Medulla oblongata (tissue), 1 donor: Measurements from ENCODE around the gene RBBP4.
"Not testable (repeated sequence)": the region's sequence is repeated elsewhere in the genome, so short reads cannot be mapped to it uniquely, and the experiment has no call there.

Experiments
- DNase-seq: peaks from one replicate; pipeline ENCODE4 v3.0.0-alpha.2; 2015; ENCODE audit errors: extremely low spot score

The RBBP4 gene

DNA sequence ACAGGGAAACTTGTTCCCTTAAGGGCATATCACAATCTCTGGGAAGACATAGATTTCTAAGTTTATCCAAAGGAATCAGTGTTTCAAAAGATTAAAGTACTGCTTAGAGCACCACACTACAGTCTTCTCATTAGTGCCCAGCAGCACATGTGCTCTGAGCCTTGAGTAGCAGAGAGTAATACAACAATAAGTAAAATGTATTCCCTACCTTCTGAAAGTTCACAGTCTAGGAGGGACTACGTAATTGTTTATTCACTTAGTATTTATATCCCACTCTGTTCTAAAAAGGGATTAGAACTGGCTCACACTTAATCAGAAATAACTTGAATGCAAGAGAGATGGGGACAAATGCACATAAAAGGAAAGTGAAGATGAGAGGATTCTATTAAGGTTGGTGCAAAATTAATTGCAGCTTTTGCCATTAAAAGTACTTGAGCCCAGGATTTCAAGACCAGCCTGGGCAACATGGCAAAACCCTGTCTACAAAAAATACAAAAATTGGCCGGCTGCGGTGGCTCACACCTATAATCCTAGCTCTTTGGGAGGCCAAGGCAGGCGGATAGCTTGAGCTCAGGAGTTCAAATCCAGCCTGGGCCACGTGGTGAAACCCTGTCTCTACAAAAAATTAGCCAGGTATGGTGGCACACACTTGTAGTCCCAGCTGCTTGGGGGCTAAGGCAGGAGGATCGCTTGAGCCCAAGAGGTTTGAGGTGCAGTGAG is 42.6 kb downstream of the RBBP4 start:
- DNase-seq: no peak

DNA sequence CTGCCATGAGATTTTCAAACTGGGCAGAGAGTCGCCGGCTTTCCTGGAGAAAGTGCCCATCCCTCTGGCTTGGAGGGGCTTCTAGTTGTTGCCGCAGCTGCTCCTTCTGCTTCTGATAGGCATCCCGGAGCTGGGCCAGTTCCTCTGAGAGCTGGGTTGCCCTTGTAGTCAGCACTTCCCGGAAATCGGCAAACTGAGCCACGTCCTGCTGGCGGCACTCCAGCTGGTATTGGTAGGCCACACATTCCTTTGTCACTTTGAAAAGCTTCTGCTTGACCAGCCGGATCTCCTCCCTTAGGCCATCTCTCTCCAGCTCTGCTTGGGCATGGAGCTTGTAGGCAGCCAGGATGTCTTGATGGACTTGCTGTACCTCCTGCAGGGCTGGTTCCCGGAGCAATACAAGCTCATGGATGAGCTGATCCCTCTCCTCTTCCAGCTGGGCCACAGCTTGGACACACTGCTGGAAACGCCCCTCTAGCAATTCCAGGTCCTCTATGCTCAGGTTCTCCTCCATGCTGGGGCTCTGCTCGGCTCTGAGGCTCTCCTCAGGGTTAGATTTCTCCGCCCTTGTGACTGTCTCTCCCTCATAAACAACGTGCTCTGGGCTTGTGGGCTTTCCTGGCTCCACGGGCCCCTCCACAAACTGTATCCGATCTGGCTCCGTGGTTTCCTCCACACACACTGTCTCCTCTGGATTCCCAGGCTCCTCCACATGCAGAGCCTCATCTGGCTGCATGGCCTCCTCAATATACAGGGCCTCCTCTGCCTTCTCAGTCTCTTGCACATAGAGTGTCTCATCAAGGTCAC is 44.3 kb downstream of the RBBP4 start:
- peak; percentile 57 for DNase-seq

DNA sequence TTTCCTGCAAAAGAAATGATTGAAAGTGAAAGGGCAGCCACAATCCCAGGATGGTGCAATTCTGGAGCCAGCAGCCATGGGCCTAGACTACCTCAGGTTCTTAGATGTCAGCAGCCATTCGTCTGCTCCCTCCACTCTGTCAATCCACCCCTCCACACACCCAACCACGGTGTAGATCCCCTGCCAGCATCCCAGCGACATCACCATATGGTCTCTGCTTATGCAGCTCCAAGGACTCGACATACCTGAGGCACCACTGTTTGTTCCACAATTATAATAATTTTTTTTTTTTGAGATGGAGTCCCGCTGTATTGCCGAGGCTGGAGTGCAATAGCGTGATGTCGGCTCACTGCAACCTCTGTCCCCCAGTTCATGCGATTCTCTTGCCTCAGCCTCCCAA is 45.0 kb downstream of the RBBP4 start:
- DNase-seq: no peak

DNA sequence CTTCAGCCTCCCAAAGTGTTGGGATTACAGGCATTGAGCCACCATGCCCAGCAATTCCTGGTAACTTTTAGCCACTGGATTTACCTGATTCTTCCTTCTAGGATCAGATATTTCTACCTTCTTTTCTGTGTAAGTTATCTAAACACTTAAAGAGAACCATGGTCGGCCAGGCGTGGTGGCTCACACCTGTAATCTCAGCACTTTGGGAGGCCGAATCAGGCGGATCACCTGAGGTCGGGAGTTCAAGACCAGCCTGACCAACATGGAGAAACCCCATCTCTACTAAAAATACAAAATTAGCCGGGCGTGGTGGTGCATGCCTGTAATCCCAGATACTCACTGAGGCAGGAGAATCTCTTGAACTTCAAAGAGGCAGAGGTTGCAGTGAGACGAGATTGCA is 46.0 kb downstream of the RBBP4 start:
- not testable (repeated sequence) for DNase-seq

DNA sequence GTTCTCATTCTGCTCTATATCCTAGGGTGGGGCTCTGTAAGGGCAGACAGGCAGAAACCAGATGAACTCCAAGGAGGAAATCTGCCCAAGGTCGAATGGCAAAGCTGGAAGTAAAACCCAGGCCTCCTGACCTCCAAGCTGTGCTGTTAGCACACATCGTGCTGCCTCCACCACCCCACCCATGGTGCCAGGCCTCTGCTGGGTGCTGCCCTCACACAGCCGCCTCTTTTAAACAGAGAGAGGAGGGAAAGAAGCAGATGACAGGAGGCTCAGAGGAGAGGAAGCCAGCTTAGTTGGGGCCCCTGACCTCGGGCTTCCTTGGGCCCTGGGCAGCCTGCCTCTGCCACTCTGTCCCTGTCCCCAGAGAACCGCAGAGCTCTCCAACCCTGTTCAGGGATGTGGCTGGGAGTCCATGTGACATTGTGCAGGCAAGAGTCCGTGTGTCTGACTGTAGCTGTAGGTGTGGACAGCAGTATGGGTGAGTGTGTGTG is 50.5 kb downstream of the RBBP4 start:
- DNase-seq: no peak

DNA sequence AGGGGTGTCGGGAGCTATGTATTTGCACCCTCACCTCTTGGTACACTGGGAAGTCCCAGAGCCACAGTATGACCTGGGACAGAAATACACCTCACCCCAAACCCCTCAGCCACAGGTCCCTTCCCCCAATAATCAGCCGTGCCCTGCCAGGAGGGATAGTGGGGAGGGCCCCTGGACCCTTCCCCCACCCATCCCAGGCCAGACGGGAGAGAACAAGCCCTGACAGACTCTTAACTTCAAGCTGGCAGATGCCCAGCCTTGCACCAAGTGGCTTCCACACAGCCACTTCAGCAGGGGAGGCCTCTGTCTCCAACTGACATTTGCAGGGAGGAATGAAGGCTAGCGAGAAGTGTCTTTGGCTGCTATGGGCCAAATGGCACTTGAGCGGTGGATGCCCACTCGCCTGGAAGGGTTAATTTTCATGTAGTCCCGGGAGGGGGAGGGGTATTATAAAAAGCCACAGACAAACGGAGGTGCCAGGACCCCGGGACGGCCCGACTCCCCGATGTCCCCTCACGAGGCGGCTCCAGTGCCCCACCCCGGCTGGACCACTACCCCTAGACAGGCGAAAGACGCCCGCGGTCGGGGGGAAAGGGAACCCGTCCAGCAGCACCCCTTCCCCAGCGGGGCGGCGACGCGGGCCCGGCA is 51.1 kb downstream of the RBBP4 start:
- peak; percentile 26 for DNase-seq

DNA sequence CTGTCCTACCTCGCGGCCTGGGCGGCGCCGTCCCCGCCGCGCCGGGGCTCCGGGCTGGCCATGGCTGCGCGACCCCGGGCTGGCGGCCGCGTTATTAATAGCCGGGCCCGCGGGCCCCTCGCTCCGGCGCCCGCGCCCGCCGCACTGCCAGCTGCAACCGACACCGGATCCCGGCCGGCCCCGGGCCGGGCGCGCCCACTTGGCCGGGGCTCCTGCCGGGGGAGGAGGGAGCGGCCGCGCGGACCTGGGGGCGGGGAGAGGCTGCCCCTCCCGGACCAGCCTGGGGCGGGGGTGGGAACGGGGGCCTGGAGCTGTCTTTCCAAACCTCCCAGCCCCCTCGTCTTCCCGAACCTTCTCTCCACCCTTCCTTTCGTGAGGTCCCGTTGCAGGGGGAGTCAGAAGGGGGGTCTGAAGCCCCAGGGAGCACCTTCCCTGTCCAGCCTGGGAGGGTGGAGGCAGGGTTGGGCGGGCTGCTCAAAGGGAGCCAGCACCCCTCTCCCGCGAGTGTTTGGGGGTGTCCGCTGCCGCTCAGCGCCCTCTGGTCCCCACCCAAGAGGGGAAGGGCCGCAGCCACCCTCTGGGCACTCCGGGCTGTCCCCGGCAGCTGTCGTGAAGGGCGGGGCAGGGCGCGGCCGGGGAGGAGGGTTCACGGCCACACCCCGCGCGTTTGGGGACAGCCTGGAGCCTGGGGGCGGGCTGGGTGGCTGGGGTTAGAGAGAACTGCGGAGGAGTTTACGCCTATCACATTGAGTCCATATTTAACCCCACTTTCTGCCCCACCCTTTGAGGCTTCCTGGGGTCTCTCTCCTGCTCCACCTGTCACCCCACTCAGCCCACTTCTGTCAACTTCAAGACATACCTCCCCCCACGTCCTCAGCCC is 51.8 kb downstream of the RBBP4 start, which contains the start of gene SYNC:
Gene SYNC (minus strand): TSS at position 172 of the 880 bp plus-strand sequence. CDS start 110 bp downstream, at position 62.
- DNase-seq: peak; percentile 36

DNA sequence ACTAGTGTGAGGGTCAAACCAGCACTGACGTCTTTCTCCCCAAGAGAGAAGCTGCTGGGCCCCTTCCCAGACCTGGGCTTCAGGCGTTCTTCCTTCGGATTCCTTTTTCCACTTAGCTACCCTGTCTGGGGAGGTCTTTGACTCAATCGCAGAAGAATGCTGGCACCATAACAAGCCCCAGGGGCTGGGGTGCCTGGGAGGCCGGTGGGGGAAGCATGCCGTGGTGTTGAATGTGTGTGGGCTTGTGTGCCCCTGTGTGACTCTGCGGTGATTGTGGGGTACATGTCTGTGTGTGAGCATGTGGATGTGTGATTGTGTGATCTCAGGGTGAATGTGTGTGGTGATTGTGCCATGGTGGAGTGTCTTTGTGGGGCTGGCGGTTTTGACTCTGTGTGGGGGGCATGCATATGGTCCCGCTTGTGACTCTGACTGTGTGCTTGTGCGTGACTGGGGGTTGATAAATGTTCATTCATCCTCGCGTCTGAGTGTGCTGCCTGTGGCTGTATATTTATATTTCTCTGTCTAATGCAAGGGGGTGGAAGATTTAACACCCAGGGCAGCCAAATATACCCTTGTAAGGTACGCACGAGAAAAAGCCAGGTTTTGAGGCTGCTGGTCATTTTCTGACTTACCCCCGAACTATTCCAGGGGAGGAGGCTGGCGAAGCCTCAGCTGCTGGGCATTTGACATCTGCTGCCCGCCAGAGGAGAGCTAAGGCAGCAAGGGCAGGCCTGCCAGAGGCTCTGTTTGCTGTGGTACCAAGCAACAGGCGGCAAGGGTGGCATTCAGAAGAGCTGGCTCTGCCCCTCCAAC is 52.7 kb downstream of the RBBP4 start:
- peak; percentile 72 for DNase-seq

DNA sequence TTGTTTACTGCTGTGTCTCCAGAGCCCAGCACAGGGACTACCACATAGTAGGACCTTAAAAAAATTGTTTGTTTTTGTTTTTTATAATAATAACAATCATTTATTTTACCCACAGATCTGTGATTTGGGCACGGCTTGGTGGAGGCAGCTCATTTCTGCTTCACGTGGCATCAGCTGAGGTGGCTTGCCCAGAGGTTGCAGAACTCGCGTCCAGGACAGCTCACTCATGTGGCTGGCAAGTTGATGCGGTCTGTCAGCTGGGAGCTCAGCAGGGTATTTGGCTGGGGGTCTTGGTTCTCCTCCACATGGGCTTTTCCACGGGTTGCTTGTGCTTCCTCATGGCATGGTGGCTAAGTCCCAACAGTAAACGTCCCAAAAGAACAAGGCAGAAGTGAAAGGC is 54.5 kb downstream of the RBBP4 start:
- no peak for DNase-seq

DNA sequence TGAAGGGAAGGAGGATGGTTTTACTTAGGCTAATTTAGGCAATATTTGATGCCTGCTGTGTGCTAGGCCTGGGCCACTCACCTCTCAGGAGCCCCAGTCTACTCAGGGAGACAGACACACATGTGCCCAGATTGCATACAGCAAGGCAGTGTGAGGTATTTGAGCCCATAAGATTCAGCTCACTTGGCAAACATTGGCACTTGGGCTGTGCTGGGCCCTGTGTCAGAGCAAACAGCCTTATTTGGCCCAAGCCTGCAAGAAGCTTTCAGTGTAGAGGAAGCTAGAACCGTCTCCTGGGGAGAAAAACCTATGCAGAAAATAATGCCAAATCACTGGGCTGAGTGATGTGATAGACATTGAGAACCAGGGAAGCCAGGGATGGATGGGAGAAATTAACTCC is 55.5 kb downstream of the RBBP4 start:
- DNase-seq: no peak

DNA sequence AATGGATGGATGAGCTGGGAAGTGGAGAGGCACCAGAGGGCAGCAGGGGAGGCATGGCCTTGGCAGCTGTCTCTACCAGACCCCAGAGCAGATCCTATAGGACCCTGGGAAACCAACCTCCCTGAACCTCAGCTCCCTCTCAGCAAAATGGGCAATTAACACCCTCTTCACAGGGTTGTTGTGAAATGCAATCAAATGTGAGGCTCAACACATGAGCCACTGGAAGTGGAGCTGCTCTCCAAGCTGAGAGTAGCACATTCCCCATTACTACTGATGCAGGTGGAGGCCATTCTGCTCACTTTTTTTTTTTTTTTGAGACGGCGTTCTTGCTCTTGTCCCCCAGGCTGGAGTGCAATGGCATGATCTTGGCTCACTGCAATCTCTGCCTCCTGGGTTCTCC is 58.1 kb downstream of the RBBP4 start:
- DNase-seq: no peak

DNA sequence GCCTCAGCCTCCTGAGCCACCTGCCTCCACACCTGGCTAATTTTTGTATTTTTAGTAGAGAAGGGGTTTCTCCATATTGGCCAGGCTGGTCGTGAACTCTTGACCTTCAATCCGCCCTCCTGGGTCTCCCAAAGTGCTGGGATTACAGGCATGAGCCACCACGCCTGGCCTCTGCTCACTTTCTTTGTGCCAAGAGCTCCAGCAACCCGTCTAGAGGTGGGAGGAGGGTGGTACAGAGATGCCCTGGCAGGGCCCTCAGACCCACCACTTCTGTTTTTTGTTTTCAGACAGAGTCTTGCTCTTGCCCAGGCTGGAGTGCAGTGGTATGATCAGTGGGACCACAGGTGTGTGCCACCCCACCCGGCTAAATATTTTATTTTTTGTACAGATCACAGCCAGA is 58.5 kb downstream of the RBBP4 start:
- DNase-seq: no peak

DNA sequence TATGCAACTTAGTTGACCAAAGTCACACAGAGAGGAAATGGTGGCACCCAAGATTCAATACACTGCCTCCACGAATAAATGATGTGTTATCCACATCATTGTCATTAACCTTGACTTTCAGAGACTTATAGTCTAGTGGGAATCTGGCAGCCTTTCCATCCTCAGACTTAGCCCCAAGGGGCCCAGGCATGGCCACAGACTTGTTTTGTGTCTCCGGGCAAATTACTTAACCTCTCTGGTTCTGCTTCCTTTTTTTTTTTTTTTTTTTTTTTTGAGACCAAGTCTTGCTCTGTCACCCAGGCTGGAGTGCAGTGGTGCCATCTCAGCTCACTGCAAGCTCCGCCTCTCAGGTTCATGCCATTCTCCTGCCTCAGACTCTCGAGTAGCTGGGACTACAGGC is 60.2 kb downstream of the RBBP4 start:
- not testable (repeated sequence) for DNase-seq

DNA sequence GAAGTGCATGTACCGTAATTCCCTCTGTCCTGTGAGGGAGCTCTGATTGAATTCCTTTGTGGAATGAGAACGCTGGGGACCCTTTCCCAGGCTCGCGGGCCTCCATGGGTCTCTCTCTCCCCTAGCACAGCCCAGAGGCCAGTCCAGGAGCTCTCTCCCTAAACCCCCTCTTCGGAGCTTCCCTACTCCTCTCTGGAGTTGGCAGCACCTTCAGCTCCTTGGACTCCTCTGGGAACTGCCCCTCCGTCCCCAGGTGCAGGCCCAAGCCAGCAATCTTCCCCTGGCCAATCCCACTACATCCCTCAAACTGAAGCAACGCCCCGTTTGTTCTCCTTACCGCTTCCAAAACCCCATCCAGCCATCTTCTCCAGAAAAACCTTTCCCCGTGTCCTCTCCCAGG is 62.1 kb downstream of the RBBP4 start:
- DNase-seq: no peak

DNA sequence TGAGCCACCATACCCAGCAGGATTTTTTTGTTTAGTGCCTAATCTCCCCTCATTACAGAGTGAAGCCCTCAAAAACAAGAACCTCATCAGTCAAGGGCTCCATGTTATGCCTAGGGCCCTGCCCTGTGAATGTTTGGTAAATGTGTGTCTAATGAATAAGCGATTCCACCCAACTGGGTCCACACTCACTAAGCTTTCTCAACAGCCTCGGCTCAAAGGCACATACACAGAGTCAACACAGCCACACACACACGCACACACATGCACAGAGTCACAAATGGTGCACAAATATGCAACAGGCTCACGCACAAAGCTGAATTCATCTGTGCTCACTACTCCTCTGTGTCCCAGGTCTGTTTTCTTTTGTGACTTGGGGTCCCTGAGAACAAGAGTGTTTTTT is 63.3 kb downstream of the RBBP4 start:
- DNase-seq: no peak

DNA sequence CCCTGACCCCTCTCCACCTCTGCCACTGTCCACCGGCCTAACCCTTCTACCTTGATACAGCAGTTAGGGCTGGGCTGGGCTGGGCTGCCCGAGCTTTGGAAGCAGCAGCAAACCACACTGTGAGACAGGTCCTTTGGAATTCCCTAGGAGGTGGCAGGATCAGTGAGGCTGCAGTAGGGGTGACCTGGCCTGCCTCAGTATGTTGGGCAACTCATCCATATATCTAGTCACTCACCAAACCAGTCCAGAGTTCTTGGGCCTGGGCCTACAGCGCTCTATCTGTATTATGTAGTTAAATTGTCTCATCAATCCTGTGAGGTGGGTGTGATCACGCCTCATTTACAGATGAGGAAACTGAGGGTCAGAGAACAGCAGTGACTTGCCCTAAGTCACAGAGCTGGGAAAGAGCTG is 64.9 kb downstream of the RBBP4 start:
- DNase-seq: no peak

DNA sequence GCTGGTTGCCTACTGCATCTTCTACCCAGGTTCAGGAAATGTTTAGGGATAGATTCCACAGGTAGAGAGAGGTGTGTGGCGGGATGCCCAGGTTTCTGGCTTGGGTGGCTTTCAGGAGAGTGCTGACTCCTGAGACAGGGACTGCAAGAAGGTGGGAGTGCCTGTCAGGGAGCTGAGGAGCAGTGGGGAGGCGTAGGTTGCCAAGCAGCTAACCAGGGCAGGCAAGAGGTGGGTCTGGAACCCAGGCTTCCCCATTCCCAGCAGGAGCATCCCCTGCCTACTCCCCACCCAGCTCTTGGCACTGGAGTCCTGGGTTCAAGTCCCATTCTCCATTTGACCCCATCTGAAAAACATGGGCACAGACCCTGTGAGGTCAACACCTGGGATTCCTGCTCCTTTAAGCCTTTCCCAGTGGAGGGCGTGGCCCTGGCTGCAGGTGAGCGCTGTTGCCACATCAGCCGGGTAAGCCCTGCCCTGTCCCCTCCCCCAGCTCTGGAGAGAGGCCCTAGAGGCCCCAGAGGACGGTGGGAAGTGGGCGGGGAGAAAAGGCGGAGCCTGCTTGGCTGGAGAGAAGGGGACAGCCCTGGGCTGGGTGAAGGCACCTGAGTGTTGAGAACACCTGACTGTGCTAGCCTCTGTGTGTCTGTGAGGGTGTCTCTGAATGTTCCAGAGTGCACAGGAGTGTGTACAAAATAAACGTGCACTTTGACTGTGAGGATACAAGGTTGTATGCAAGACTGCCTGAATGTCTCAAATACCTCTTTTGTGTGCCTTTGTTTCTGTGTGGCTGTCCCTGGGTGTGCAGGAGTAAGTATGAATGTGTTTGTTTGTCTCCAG is 65.5 kb downstream of the RBBP4 start:
- no peak for DNase-seq

DNA sequence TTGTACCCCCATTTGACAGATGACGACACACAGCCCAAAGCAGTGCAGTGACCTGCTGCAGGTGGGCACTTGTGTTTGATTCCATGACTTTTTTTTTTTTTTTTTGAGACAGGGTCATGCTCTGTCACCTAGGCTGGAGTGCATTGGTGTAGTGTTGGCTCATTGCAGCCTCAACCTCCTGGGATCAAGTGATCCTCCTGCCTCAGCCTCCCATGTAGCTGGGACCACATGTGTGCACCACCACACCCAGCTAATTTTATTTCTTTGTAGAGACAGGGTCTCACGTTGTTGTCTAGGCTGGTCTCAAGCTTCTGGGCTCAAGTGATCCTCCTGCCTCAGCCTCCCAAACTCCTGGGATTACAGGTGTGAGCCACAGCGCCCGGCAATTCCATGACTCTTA is 66.5 kb downstream of the RBBP4 start:
- DNase-seq: no peak

DNA sequence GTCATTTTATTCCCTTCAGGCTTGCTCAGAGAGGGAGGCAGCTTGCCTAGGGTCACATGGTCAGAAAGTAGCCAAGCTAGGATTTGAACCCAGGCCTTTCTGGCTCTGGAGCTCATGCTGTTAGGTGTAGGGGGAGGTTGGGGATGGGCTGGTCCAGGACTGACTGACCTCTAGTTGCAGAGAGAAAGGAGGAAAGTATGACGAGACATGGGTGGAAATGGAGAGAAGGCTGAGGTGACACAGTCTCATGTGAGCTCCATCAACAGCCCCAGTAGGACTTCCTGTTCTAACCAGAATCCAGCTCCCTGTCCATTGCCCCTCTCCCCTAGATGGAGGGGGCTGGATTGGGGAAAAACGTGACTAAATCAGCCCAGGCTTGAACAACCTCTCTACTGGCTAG is 67.0 kb downstream of the RBBP4 start:
- DNase-seq: no peak

DNA sequence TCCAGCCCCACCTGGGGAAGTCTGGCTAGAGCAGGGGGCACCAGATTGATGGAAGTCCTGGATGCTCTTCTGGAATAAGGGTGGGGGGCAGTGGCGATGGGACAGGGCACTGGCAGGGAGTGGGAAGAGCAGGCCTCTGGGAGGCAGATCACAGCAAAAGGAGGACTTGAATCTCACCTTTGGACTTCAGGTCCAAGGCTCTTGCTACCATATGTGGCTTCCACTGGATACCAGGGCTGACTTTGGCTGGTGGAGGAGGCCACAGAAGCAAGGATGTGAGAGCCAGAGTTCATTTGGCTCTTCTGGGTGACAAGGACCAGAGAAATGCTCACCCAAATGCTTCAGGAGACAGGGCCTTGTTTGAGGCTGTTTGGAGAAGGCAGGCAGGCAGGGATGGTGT is 67.5 kb downstream of the RBBP4 start:
- no peak for DNase-seq
